Mononuclear cell (primary cell): Measurements from ENCODE around the gene CD93. TPM values are rescaled to one million over a fixed set of nuclear protein-coding genes. Genes with fewer than 3 reads are reported as not detected.
A peak's percentile ranks its signal among the peaks of the same experiment; 100 is the strongest.

Experiments used
- H3K27me3 ChIP-seq: 2 replicates; pipeline ENCODE4 v1.6.0; 2011; ENCODE audit warnings: low read length, control low read depth; ENCODE audit not compliant: insufficient read depth
- H3K4me1 ChIP-seq: 2 replicates; pipeline ENCODE4 v1.5.1; 2011; ENCODE audit warnings: mild to moderate bottlenecking, low read length, control low read depth; ENCODE audit not compliant: insufficient read depth
- H3K4me3 ChIP-seq: 2 replicates; pipeline ENCODE4 v1.5.1; 2011; ENCODE audit warnings: mild to moderate bottlenecking, low read length, moderate library complexity
- H3K9me3 ChIP-seq: 2 replicates; pipeline ENCODE4 v1.5.1; 2011; ENCODE audit warnings: low read depth, mild to moderate bottlenecking, control low read depth, low read length
- total RNA-seq: library from RNA; depleted of rRNA; stranded (reverse); fragments of >200 nt; gene quantifications from one replicate; pipeline ENCODE4 v1.2.3, GENCODE V29; 2012

CD93 gene
- total RNA-seq, 1 donor, result 85.5 TPM

DNA sequence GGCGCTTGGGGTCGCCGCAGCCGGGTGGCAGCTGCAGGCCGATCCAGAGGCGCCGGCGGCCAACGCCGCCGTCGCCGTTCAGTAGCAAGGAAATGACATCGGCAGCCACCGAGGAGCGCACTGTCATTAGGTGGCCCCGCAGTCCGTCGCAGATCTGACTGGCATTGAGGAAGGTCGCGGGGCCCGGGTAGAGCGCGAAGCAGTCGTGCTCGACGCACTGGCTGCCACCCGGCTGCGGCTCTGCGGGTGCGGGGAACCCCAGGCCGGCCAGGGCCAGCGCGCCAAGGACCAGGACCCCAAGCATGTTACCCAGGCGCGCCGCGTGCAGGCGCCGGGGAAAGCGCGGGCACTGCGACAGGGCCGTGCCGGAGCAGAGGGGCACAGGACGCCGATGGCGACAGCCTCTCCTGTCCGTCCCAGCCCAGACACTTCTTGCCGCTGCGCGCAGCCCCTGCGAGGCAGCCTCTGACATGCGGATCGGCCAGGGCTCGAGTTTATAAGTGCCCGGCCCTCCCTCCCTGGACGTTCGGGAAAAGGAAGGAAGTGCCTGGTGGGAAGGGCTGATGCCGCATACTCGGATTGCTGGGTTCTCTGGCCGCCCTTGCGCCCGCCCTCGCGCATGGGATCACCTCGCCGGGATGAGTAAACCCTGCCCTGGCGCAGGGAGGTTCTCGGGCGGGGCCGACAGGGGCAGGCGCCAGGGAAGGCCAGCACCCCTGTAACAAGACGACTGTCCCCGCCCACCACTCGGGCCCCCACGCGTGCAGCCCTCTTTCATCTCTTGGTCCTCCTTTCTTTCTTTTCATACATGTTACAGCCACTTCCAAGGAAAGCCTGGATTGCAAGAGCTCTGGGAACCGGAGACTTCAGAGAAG is 36.7 kb downstream of the CD93 start, which contains the start of gene THBD:
THBD (minus strand) TSS at position 472 of the 875 bp plus-strand sequence; CDS start at position 304, 168 bp downstream.
- H3K9me3 ChIP-seq, result no peaks in the 10 kb centered on the region
- peaks cover 17% of the 10 kb centered on the region for H3K27me3 ChIP-seq
- H3K4me3 ChIP-seq, result peak within 1 kb of the TSS; percentile 39
- peaks cover 54% of the 10 kb centered on the region for H3K4me1 ChIP-seq

DNA sequence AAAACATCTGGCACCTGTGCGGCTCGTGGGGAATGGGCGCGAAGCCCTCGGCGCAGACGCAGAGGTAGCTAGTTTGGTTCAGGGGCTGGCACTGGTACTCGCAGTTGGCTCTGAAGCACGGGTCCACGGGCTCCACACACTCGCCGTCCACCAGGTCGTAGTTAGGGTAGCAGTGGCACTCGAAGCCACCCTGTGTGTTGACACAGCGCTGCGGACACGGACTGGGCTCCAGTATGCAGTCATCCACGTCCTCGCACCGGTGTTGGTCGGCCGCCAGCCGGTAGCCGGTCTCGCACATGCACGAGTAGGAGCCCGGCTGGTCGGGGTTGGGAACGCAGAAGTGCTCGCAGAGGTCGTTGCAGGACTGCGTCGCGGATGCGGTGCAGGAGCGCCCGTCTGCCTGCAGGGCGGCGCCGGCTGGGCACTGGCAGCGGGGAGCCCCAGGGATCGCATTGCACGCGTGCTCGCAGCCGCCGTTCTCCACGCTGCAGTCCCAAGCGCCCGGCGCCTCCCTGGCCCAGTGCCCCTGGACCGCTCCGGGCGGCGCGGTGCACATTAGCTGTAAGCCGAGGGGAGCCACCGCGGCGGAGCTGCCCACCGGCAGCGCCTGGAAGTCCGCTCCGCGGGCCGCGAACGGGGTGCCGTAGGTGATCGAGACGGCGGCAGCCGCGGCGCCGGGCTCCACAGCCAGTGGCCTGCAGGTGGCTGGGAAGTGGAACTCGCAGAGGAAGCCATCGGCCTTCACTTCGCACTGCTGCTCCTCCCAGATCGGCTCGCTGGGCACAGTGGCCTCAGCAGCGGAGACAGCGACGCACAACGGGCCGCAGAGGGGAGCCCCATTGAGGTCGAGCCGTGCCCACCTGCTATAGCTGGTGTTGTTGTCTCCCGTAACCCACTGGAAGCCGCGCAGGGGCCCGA is 37.6 kb downstream of the CD93 start:
- peaks cover 17% of the 10 kb centered on the region for H3K27me3 ChIP-seq
- H3K4me3 ChIP-seq, result peak overlapping the region; percentile 39
- peaks cover 54% of the 10 kb centered on the region for H3K4me1 ChIP-seq
- no peaks in the 10 kb centered on the region for H3K9me3 ChIP-seq

DNA sequence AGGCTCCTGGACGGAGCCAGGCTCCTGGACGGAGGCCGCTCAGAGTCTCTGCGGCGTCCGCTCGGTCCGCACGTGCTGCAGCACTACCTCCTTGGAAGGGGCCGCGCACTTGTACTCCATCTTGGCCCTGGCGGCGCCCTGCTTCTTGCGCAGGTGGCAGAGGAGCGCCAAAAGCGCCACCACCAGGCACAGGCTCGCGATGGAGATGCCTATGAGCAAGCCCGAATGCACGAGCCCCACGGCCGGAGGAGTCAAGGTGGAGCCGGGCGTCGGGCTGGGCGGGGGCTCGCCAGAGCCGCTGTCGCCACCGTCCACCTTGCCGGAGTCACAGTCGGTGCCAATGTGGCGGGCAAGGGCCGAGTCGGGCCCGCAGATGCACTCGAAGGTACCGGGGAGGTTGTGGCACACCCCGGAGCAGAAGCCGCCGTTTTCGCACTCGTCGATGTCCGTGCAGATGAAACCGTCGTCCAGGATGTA is 38.3 kb downstream of the CD93 start:
- Histone ChIP-seq H3K4me3 (peak overlapping the region; percentile 39), H3K27me3 (peaks cover 17% of the 10 kb centered on the region), H3K9me3 (no peaks in the 10 kb centered on the region), H3K4me1 (peaks cover 54% of the 10 kb centered on the region)

DNA sequence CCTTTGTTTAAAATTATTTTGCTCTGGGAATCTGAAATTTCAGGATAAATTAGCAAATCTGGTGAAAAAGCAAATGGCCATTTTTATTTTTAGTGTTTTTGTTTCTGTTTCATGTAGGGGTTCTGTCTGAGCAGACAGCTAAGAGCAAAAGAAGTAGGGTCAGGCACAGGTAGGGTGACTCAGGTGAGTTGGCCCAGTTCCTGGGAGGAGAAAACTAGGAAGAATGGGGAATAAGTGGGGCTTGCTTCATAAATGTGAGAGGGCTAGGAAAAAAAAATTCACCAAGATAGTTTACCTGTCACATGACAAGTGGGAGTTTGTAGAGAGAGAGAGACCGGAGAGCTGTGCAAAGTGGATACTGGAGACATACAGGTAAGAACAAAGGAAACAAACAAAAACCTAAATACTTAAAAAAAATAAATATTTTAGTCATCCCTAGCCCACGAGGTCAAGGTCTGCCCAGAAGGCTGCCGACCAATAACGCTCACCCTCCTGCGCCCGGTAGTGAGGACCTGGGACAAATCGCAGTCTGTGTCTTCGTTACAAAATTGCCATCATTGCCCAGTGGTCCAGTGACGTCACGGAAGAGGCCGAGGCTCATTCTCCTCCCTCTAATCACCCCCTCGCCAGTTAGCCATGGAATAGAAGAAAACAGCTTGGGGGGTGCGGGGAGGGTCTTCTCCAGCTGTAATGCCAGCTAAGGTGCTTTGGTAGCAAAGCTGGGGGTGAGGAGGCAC is 39.0 kb downstream of the CD93 start:
- no peak overlapping the region for H3K4me3 ChIP-seq
- H3K4me1 ChIP-seq, result peaks cover 54% of the 10 kb centered on the region
- peaks cover 17% of the 10 kb centered on the region for H3K27me3 ChIP-seq
- H3K9me3 ChIP-seq, result no peaks in the 10 kb centered on the region

DNA sequence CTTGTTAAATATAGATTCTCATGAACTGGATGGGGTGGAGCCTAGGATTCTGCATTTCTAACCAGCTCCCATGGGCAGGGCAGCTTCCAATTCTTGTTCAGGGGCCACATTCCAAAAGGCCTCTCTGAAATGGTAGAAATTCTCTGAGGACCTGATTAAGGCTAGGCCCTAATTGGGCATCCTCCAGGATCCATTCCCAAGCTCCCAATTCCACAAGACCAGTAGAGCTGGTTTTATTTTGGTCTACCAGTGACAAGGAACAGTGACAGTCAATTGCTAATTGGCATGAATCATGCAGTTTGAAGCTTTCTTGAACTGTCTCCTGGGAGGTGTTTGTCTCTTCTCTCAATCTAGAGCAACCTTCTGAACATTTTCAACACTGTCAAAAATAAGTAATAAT is 39.7 kb downstream of the CD93 start:
- no peaks in the 10 kb centered on the region for H3K9me3 ChIP-seq
- peaks cover 53% of the 10 kb centered on the region for H3K4me1 ChIP-seq
- H3K4me3 ChIP-seq, result no peak overlapping the region
- peaks cover 17% of the 10 kb centered on the region for H3K27me3 ChIP-seq

DNA sequence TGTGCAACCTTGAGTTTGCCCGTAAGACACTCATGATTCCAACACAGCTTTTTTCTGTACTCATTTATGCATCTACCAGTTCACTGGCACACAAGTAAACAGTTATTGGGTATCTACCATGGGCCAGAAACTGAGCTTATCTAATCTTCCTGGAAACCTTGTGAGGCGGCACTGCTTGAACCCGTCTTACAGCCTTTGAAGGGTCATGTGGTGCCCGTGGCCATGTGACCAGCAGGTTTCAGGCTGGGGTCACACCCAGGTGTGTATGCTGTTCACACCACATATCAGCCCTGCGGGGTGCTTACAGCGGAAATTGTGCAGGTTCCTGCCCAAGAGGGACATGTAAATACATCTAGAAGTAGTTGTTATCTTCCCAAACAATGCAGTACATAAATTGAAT is 42.7 kb downstream of the CD93 start:
- peaks cover 15% of the 10 kb centered on the region for H3K27me3 ChIP-seq
- H3K9me3 ChIP-seq, result no peaks in the 10 kb centered on the region
- H3K4me1 ChIP-seq, result peaks cover 25% of the 10 kb centered on the region

DNA sequence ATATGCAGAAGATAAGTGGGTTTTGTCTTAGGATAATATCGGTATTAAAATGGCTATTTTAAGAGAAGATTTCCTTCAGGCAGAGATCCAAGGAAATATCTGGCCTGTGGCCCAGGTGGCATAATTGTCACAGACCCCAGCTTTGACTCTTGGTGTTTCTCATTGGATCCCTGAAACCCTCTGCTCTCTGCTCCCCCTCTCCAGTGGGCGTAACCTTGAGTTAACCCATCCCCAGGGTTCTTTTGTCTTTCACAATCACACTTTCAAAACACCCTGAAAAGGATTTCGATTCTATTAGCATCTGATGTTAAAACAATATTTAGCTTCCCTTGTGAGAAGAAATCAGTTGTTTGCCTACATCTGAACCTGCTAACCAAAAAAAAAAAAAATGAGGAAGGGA is 43.9 kb downstream of the CD93 start:
- Histone ChIP-seq H3K4me3 (no peak overlapping the region), H3K27me3 (peaks cover 11% of the 10 kb centered on the region), H3K4me1 (peaks cover 14% of the 10 kb centered on the region), H3K9me3 (no peaks in the 10 kb centered on the region)

More for the DNA sequence above, 42.7 kb downstream of the CD93 start:
- no peak overlapping the region for H3K4me3 ChIP-seq

DNA sequence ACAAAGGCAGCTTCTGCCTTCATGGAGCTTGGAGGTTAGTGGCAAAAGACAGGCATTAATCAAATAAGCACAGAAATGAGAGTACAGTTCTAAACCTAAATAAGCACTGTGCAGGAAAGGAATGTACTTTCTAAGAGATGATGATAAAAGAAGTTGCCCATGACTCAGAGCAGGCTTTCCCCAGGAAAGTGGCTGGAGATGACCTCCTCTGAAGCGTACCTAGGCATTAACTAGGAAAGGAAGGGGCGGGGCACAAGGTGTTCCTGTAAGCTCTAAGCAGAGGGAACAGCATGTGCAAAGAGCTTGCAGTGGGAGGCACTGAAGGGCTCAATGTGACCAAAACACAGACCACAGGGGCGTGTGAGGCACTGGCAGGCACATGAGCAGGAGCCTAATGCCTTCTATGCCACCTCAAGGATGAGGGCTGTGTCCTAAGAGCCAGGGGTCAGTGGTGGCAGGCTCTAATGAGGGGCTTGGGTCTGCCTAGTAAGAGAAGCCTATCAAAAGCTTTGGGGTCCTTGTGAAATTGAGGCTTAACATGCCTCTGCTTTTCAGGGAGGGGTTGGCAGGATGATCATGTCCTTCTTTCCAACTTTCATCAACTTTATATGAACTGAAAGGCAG is 46.1 kb downstream of the CD93 start:
- H3K9me3 ChIP-seq, result no peaks in the 10 kb centered on the region
- H3K4me3 ChIP-seq, result no peak overlapping the region
- no peaks in the 10 kb centered on the region for H3K4me1 ChIP-seq
- H3K27me3 ChIP-seq, result peaks cover 16% of the 10 kb centered on the region

DNA sequence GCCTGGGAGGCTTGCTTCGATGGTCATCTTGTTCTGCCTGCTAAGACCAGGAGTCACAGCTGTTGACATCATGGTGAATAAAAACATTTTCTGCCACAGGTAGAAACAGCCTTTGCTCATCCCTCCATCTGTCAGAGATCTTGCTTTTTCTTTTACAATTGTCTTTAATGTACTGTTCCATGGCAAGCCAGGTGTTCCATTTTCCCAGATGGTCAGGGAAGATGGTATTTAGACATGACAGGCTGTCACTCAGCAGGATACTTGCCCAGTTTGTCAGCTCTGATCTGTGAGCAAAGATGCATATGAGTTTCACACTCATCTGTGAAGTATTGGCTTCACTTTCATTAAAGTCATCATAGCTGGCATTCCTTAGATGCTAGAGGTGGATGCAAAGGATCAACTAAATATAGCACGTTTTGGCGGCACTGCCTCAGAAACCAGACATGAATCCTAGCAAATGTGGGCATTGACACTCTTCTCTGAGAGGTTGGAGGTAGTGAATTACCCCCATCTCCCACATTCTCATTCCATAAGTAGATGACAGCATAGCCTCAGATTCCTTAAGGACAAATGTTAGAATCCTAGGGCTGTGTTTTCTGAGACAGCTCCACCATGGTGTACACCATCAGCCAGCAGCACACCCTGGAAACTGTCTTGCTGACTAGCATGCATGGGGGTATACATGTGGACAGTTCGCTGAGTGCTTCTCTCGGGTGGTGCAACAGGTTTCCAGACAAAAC is 46.8 kb downstream of the CD93 start:
- H3K4me1 ChIP-seq, result no peaks in the 10 kb centered on the region
- H3K9me3 ChIP-seq, result no peaks in the 10 kb centered on the region
- H3K27me3 ChIP-seq, result peaks cover 16% of the 10 kb centered on the region
- H3K4me3 ChIP-seq, result no peak overlapping the region

DNA sequence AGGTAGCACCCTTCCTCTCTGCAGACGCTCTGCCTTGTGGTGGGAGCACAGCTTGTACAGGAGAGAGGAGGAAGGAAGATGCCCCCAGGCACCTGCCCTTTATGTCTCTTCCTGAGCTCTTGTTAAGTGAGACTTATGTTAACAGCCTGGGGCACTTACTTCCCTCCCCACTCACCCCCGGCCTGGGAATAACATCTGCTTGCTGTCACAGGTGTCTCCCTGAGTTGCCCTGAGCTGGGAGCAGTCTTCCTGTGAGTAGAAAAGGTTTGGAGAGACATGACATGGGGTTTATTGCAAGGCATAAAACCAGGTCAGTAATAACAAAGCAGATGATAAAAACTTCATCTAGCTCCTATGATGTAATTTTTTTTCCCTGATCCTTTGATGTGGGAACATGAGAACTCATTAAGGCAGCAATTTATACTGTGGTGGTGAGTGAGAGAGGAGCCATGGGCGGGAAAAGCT is 49.1 kb downstream of the CD93 start:
- H3K4me3 ChIP-seq, result no peak overlapping the region

DNA sequence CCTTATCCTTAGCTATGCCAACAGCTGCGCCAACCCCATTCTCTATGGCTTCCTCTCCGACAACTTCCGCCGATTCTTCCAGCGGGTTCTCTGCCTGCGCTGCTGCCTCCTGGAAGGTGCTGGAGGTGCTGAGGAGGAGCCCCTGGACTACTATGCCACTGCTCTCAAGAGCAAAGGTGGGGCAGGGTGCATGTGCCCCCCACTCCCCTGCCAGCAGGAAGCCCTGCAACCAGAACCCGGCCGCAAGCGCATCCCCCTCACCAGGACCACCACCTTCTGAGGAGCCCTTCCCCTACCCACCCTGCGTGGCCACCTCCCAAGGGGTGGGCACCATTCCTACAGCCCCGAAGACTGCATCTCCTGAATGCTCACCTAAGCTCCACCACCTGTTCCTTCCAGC is 49.8 kb downstream of the CD93 start:
- Histone ChIP-seq H3K27me3 (peaks cover 16% of the 10 kb centered on the region), H3K9me3 (no peaks in the 10 kb centered on the region), H3K4me3 (no peak overlapping the region), H3K4me1 (no peaks in the 10 kb centered on the region)

More for the DNA sequence above, 49.1 kb downstream of the CD93 start:
- H3K4me1 ChIP-seq, result no peaks in the 10 kb centered on the region
- peaks cover 16% of the 10 kb centered on the region for H3K27me3 ChIP-seq
- H3K9me3 ChIP-seq, result no peaks in the 10 kb centered on the region

DNA sequence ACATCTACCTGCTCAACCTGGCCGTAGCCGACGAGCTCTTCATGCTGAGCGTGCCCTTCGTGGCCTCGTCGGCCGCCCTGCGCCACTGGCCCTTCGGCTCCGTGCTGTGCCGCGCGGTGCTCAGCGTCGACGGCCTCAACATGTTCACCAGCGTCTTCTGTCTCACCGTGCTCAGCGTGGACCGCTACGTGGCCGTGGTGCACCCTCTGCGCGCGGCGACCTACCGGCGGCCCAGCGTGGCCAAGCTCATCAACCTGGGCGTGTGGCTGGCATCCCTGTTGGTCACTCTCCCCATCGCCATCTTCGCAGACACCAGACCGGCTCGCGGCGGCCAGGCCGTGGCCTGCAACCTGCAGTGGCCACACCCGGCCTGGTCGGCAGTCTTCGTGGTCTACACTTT is 50.4 kb downstream of the CD93 start:
- Histone ChIP-seq H3K4me3 (no peak overlapping the region), H3K4me1 (no peaks in the 10 kb centered on the region), H3K27me3 (peaks cover 16% of the 10 kb centered on the region), H3K9me3 (no peaks in the 10 kb centered on the region)

DNA sequence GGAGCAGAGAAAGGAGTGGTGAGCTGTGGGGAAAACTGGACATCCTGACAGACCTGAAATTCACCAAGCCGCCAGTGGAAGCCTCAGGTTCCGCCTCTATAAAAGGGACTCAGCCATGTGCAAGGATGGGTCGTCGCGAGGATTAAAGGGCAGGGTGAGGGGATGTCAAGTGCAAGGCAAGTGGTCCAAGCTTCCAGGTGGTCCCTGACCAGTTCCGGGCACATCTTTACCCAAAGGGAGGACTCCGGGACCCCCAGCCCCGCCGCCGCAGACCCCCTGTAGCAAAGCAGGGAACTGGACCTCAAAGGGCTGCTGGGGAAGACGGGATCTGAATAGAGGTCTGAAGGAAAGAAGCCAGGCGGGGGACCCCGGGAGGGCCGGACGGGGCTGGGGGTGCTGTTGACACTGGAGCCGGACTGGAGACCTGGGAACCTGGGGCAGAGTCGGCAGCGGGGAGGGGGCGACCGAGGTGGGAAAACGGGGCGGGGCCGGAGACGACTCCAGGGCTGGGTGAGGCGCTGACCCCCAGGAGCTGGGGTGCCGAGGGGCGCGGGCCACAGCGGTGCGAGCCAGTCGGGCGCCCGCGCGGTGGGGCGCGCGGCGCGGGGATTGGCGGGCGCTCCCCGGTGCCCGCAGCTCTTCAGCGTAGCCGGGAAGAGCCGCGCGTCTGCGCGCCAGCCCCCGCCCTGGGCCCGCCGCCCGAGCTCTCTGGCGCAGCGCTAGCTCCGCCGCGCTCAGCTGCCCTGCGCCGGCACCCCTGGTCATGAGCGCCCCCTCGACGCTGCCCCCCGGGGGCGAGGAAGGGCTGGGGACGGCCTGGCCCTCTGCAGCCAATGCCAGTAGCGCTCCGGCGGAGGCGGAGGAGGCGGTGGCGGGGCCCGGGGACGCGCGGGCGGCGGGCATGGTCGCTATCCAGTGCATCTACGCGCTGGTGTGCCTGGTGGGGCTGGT is 51.1 kb downstream of the CD93 start, which contains the start of gene SSTR4:
SSTR4 (plus strand) TSS at position 592 of the 951 bp plus-strand sequence; CDS start at position 764, 172 bp downstream.
- Histone ChIP-seq H3K4me1 (no peaks in the 10 kb centered on the region), H3K27me3 (peaks cover 16% of the 10 kb centered on the region), H3K9me3 (no peaks in the 10 kb centered on the region), H3K4me3 (no peak within 1 kb of the TSS)
